H1 (cell line): Measurements from ENCODE around the gene B4GALNT1. TPM values are rescaled to one million over a fixed set of nuclear protein-coding genes. Genes with fewer than 3 reads are reported as not detected.

Experiments used
- ASH2L ChIP-seq: fragments of 200-600, 300-600 bp; sonication (generic); IDR thresholded peaks from one replicate; pipeline ENCODE4 v1.7.1; 2017; ENCODE audit warnings: low read length
- BACH1 ChIP-seq: IDR thresholded peaks from 2 replicates; pipeline ENCODE4 v1.6.1; 2012; ENCODE audit warnings: low read length, improper control_type of control experiment
- CBX8 ChIP-seq: fragments of 300-800, 300-1000 bp; sonication (generic); IDR thresholded peaks from 2 replicates; pipeline ENCODE4 v1.7.1; 2016; ENCODE audit warnings: low read depth, low read length, borderline replicate concordance
- CHD7 ChIP-seq: fragments of 300-600 bp; sonication (generic); IDR thresholded peaks from 2 replicates; pipeline ENCODE4 v1.7.1; 2012; ENCODE audit warnings: low read length, moderate library complexity, mild to moderate bottlenecking, inconsistent platforms; ENCODE audit not compliant: insufficient replicate concordance
- GABPA ChIP-seq: IDR thresholded peaks from 2 replicates; pipeline ENCODE4 v1.6.1; 2011; ENCODE audit warnings: mild to moderate bottlenecking, low read length, moderate library complexity, borderline replicate concordance; ENCODE audit not compliant: insufficient read depth
- GTF2F1 ChIP-seq: IDR thresholded peaks from 2 replicates; pipeline ENCODE4 v1.6.1; 2012; ENCODE audit warnings: low read depth, low read length, improper control_type of control experiment, borderline replicate concordance
- KDM4A ChIP-seq: IDR thresholded peaks from one replicate; pipeline ENCODE4 v1.7.1; 2012; ENCODE audit warnings: low read depth, mild to moderate bottlenecking, moderate library complexity, low read length, inconsistent platforms; ENCODE audit not compliant: severe bottlenecking
- SUZ12 ChIP-seq: fragments of 200-600 bp; sonication (generic); IDR thresholded peaks from 2 replicates; pipeline ENCODE4 v1.6.1; 2012; ENCODE audit warnings: mild to moderate bottlenecking, inconsistent platforms, low read length, moderate library complexity, mixed read lengths
- polyA plus RNA-seq, 7 experiments: library from polyadenylated mRNA; depleted of rRNA in 3 of 7; stranded (reverse) in 5 of 7; unstranded in 2 of 7; fragments of >200 nt in 5 of 7; fragments of 200-250 nt in 2 of 7; gene quantifications; 1 replicate in 5 of 7; 2 replicates in 1 of 7; 4 replicates in 1 of 7; pipeline versions ENCODE4 v1.2.1 to v1.2.3, GENCODE V29; 2011 to 2013; ENCODE audit warnings: missing spikeins in 2 of 7, mixed read lengths in 2 of 7
- total RNA-seq: library from RNA; stranded (reverse); fragmentation: NEBNext Ultra II Directional; extraction: Animal tissue kit (Norgen Biotek cat#: 25700); gene quantifications from 2 replicates; pipeline ENCODE4 v1.2.1, GENCODE V29; 2021

B4GALNT1 gene
- total and polyA plus RNA-seq, 2 of the 8 experiments (the other 6 are each of a cell fraction or from before 2014, with no cell fraction given): 1.5 to 2.3 TPM

GRCh38 chr12:57591782-57592325 lies 41.1 kb downstream of the B4GALNT1 start (continued):
- TF ChIP-seq CHD7 (no peak), SUZ12 (no peak), ASH2L (no peak), KDM4A (no peak), BACH1 (no peak), CBX8 (no peak), GTF2F1 (no peak), GABPA (no peak)
